H1 (cell line): ENCODE measurements around the gene NFIX. TPM values are rescaled to one million over a fixed set of nuclear protein-coding genes. Genes with fewer than 3 reads are reported as not detected.

ENCODE experiments used
- CTBP2 ChIP-seq: IDR thresholded peaks from 2 replicates; pipeline ENCODE4 v1.7.0; 2011; ENCODE audit warnings: borderline replicate concordance, mild to moderate bottlenecking, moderate library complexity, mixed read lengths, low read length; ENCODE audit not compliant: insufficient read depth, insufficient read length
- JUN ChIP-seq: IDR thresholded peaks from 2 replicates; pipeline ENCODE4 v1.6.1; 2011; ENCODE audit warnings: low read depth, mild to moderate bottlenecking, improper control_type of control experiment, low read length
- PHF8 ChIP-seq: fragments of 200-600 bp; sonication (generic); conservative IDR thresholded peaks from 2 replicates; pipeline ENCODE4 v1.7.1; 2012; ENCODE audit warnings: low read depth, mild to moderate bottlenecking, inconsistent platforms, low read length, moderate library complexity
- YY1 ChIP-seq: IDR thresholded peaks from 2 replicates; pipeline ENCODE4 v1.6.1; 2011; ENCODE audit warnings: low read depth, mild to moderate bottlenecking, low read length
- polyA plus RNA-seq, 7 experiments: library from polyadenylated mRNA; depleted of rRNA in 3 of 7; stranded (reverse) in 5 of 7; unstranded in 2 of 7; fragments of >200 nt in 5 of 7; fragments of 200-250 nt in 2 of 7; gene quantifications; 1 replicate in 5 of 7; 2 replicates in 1 of 7; 4 replicates in 1 of 7; pipeline versions ENCODE4 v1.2.1 to v1.2.3, GENCODE V29; 2011 to 2013; ENCODE audit warnings: missing spikeins in 2 of 7, mixed read lengths in 2 of 7
- total RNA-seq: library from RNA; stranded (reverse); fragmentation: NEBNext Ultra II Directional; extraction: Animal tissue kit (Norgen Biotek cat#: 25700); gene quantifications from 2 replicates; pipeline ENCODE4 v1.2.1, GENCODE V29; 2021
- TF ChIP-seq, protein P1 (sequence below): fragments of 300-600 bp; sonication (generic); IDR thresholded peaks from 2 replicates; pipeline ENCODE4 v1.7.1; 2012; ENCODE audit warnings: low read length, moderate library complexity, mild to moderate bottlenecking, inconsistent platforms; ENCODE audit not compliant: insufficient replicate concordance

Gene NFIX
- total and polyA plus RNA-seq, 2 of the 8 experiments (the other 6 are each of a cell fraction or from before 2014, with no cell fraction given): 0.03 to 0.20 TPM

GRCh38 chr19:13007292-13008045 is 12.2 kb downstream of the NFIX start (continued):
- TF ChIP-seq, protein P1, sequence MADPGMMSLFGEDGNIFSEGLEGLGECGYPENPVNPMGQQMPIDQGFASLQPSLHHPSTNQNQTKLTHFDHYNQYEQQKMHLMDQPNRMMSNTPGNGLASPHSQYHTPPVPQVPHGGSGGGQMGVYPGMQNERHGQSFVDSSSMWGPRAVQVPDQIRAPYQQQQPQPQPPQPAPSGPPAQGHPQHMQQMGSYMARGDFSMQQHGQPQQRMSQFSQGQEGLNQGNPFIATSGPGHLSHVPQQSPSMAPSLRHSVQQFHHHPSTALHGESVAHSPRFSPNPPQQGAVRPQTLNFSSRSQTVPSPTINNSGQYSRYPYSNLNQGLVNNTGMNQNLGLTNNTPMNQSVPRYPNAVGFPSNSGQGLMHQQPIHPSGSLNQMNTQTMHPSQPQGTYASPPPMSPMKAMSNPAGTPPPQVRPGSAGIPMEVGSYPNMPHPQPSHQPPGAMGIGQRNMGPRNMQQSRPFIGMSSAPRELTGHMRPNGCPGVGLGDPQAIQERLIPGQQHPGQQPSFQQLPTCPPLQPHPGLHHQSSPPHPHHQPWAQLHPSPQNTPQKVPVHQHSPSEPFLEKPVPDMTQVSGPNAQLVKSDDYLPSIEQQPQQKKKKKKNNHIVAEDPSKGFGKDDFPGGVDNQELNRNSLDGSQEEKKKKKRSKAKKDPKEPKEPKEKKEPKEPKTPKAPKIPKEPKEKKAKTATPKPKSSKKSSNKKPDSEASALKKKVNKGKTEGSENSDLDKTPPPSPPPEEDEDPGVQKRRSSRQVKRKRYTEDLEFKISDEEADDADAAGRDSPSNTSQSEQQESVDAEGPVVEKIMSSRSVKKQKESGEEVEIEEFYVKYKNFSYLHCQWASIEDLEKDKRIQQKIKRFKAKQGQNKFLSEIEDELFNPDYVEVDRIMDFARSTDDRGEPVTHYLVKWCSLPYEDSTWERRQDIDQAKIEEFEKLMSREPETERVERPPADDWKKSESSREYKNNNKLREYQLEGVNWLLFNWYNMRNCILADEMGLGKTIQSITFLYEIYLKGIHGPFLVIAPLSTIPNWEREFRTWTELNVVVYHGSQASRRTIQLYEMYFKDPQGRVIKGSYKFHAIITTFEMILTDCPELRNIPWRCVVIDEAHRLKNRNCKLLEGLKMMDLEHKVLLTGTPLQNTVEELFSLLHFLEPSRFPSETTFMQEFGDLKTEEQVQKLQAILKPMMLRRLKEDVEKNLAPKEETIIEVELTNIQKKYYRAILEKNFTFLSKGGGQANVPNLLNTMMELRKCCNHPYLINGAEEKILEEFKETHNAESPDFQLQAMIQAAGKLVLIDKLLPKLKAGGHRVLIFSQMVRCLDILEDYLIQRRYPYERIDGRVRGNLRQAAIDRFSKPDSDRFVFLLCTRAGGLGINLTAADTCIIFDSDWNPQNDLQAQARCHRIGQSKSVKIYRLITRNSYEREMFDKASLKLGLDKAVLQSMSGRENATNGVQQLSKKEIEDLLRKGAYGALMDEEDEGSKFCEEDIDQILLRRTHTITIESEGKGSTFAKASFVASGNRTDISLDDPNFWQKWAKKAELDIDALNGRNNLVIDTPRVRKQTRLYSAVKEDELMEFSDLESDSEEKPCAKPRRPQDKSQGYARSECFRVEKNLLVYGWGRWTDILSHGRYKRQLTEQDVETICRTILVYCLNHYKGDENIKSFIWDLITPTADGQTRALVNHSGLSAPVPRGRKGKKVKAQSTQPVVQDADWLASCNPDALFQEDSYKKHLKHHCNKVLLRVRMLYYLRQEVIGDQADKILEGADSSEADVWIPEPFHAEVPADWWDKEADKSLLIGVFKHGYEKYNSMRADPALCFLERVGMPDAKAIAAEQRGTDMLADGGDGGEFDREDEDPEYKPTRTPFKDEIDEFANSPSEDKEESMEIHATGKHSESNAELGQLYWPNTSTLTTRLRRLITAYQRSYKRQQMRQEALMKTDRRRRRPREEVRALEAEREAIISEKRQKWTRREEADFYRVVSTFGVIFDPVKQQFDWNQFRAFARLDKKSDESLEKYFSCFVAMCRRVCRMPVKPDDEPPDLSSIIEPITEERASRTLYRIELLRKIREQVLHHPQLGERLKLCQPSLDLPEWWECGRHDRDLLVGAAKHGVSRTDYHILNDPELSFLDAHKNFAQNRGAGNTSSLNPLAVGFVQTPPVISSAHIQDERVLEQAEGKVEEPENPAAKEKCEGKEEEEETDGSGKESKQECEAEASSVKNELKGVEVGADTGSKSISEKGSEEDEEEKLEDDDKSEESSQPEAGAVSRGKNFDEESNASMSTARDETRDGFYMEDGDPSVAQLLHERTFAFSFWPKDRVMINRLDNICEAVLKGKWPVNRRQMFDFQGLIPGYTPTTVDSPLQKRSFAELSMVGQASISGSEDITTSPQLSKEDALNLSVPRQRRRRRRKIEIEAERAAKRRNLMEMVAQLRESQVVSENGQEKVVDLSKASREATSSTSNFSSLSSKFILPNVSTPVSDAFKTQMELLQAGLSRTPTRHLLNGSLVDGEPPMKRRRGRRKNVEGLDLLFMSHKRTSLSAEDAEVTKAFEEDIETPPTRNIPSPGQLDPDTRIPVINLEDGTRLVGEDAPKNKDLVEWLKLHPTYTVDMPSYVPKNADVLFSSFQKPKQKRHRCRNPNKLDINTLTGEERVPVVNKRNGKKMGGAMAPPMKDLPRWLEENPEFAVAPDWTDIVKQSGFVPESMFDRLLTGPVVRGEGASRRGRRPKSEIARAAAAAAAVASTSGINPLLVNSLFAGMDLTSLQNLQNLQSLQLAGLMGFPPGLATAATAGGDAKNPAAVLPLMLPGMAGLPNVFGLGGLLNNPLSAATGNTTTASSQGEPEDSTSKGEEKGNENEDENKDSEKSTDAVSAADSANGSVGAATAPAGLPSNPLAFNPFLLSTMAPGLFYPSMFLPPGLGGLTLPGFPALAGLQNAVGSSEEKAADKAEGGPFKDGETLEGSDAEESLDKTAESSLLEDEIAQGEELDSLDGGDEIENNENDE: no peak
- TF ChIP-seq PHF8: no peak
- TF ChIP-seq CTBP2: no peak
- no peak for TF ChIP-seq JUN
- no peak for TF ChIP-seq YY1
